SK-N-SH (cell line): ENCODE data around the gene TRPM2. TPM values are rescaled to one million over a fixed set of nuclear protein-coding genes. Genes with fewer than 3 reads are reported as not detected.

Source experiments
- CTCF ChIA-PET: fragments of 300-600, 350-600 bp; formaldehyde crosslinking; extraction: SDS; loops from one replicate; lab custom pipeline; 2021; lab: Yijun Ruan, JAX
- POLR2A ChIA-PET: fragments of 350-600 bp; sonication (Branson Sonifier 250); formaldehyde crosslinking; extraction: SDS; loops from one replicate; lab custom pipeline; 2020; ENCODE audit warnings: antibody characterized with exemption, inconsistent platforms; lab: Yijun Ruan, JAX
- DNase-seq: peaks from one replicate; pipeline ENCODE4 v3.0.0; 2012
- H2AFZ ChIP-seq: fragments of 200-600 bp; sonication (generic); 2 replicates; pipeline ENCODE4 v1.8.1; 2016; ENCODE audit warnings: antibody characterized with exemption, mild to moderate bottlenecking, low read depth
- H3F3A ChIP-seq: fragments of 200-600 bp; sonication (generic); replicated peaks from 2 replicates; pipeline ENCODE3; 2016; ENCODE audit warnings: antibody characterized with exemption, mild to moderate bottlenecking; ENCODE audit not compliant: insufficient read depth
- H3K27ac ChIP-seq, 2 experiments: fragments of 200-500 bp in 1 of 2; fragments of 200-600 bp in 1 of 2; sonication (Bioruptor generic) in 1 of 2; sonication (generic), shearing (Covaris generic) in 1 of 2; 2 replicates each; pipeline versions ENCODE4 v1.5.1 to v1.6.1; 2014 to 2016; ENCODE audit warnings: low read depth in 2 of 2, inconsistent platforms in 1 of 2, low read length in 1 of 2, mild to moderate bottlenecking in 1 of 2, mixed read lengths in 1 of 2
- H3K27me3 ChIP-seq: fragments of 200-600 bp; sonication (generic), shearing (Covaris generic); 2 replicates; pipeline ENCODE4 v1.6.1; 2016; ENCODE audit warnings: mixed run types; ENCODE audit not compliant: insufficient read depth
- H3K36me3 ChIP-seq, 2 experiments: fragments of 200-500 bp in 1 of 2; fragments of 200-600 bp in 1 of 2; sonication (Bioruptor generic) in 1 of 2; sonication (generic) in 1 of 2; replicated peaks in 1 of 2; 2 replicates each; pipeline versions ENCODE3 to v1.5.1; 2014 to 2016; ENCODE audit warnings: low read length in 1 of 2, mild to moderate bottlenecking in 1 of 2; ENCODE audit not compliant: insufficient read depth in 2 of 2, control insufficient read depth in 1 of 2
- H3K4me1 ChIP-seq, 2 experiments: fragments of 200-500 bp in 1 of 2; fragments of 200-600 bp in 1 of 2; sonication (Bioruptor generic) in 1 of 2; sonication (generic), shearing (Covaris generic) in 1 of 2; 2 replicates each; pipeline versions ENCODE4 v1.5.1 to v1.6.1; 2014 to 2016; ENCODE audit warnings: low read depth in 1 of 2, low read length in 1 of 2, mixed run types in 1 of 2; ENCODE audit not compliant: insufficient read depth in 2 of 2, control insufficient read depth in 1 of 2
- H3K4me2 ChIP-seq: fragments of 200-600 bp; sonication (generic), shearing (Covaris generic); 2 replicates; pipeline ENCODE4 v1.6.1; 2017; ENCODE audit warnings: mixed run types
- H3K4me3 ChIP-seq, 2 experiments: fragments of 200-500 bp in 1 of 2; fragments of 200-600 bp in 1 of 2; sonication (Bioruptor generic) in 1 of 2; sonication (generic), shearing (Covaris generic) in 1 of 2; 2 replicates each; pipeline versions ENCODE4 v1.5.1 to v1.8.1; 2014 to 2016; ENCODE audit warnings: low read depth in 2 of 2, inconsistent platforms in 1 of 2, low read length in 1 of 2, mild to moderate bottlenecking in 1 of 2, mixed read lengths in 1 of 2, moderate library complexity in 1 of 2
- H3K79me2 ChIP-seq: fragments of 200-600 bp; sonication (generic); 2 replicates; pipeline ENCODE4 v1.8.1; 2017; ENCODE audit warnings: mild to moderate bottlenecking; ENCODE audit not compliant: insufficient read depth
- H3K9ac ChIP-seq: fragments of 200-600 bp; sonication (generic); 2 replicates; pipeline ENCODE4 v1.6.1; 2017; ENCODE audit warnings: mixed run types
- H3K9me2 ChIP-seq: fragments of 200-600 bp; sonication (generic); 2 replicates; pipeline ENCODE4 v1.6.1; 2017; ENCODE audit warnings: mixed run types
- H3K9me3 ChIP-seq: fragments of 200-600 bp; sonication (generic); 2 replicates; pipeline ENCODE4 v1.6.1; 2017; ENCODE audit warnings: mixed run types, mild to moderate bottlenecking, moderate library complexity
- H4K20me1 ChIP-seq: fragments of 200-600 bp; sonication (generic); 2 replicates; pipeline ENCODE4 v1.6.1; 2017; ENCODE audit warnings: mild to moderate bottlenecking, mixed run types; ENCODE audit not compliant: insufficient read depth
- ELF1 ChIP-seq: IDR thresholded peaks from 2 replicates; pipeline ENCODE4 v1.4.0; 2012
- FOSL2 ChIP-seq: IDR thresholded peaks from 2 replicates; pipeline ENCODE4 v1.4.0; 2012; ENCODE audit warnings: low read depth, mild to moderate bottlenecking, moderate library complexity, borderline replicate concordance
- FOXJ3 ChIP-seq: sonication (generic); formaldehyde crosslinking; IDR thresholded peaks from 2 replicates; pipeline ENCODE4 v1.5.1; 2020; ENCODE audit warnings: mild to moderate bottlenecking, missing genetic modification reagents
- GABPA ChIP-seq: IDR thresholded peaks from 2 replicates; pipeline ENCODE4 v1.4.0; 2012; ENCODE audit warnings: low read depth, mild to moderate bottlenecking
- GATA2 ChIP-seq: sonication (generic); formaldehyde crosslinking; IDR thresholded peaks from 2 replicates; pipeline ENCODE4 v1.5.0; 2020; ENCODE audit warnings: mild to moderate bottlenecking, missing genetic modification reagents
- JUND ChIP-seq: IDR thresholded peaks from 2 replicates; pipeline ENCODE4 v1.4.0; 2012
- MEF2A ChIP-seq: IDR thresholded peaks from 2 replicates; pipeline ENCODE4 v1.4.0; 2012; ENCODE audit warnings: low read depth, borderline replicate concordance
- POLR2AphosphoS5 ChIP-seq: IDR thresholded peaks from 2 replicates; pipeline ENCODE4 v1.6.1; 2012; ENCODE audit warnings: low read depth, low read length
- RAD21 ChIP-seq: IDR thresholded peaks from 2 replicates; pipeline ENCODE4 v1.6.1; 2012; ENCODE audit warnings: mild to moderate bottlenecking, low read length
- RCOR1 ChIP-seq: fragments of 150-350 bp; IDR thresholded peaks from 2 replicates; pipeline ENCODE4 v1.6.1; 2017; ENCODE audit warnings: antibody characterized with exemption, low read length
- TEAD4 ChIP-seq: IDR thresholded peaks from 2 replicates; pipeline ENCODE4 v1.4.0; 2012; ENCODE audit warnings: mild to moderate bottlenecking, borderline replicate concordance; ENCODE audit not compliant: insufficient read depth
- YY1 ChIP-seq: IDR thresholded peaks from 2 replicates; pipeline ENCODE4 v1.4.0; 2012; ENCODE audit warnings: low read depth, mild to moderate bottlenecking
- ZBTB33 ChIP-seq: IDR thresholded peaks from 2 replicates; pipeline ENCODE4 v1.4.0; 2012; ENCODE audit warnings: low read depth, borderline replicate concordance
- WGBS: methylation state at CpG from one replicate; pipeline ENCODE4 v1.1.6; 2017; ENCODE audit warnings: low lambda C conversion rate; 5-methylcytosine and 5-hydroxymethylcytosine counted together
- polyA plus RNA-seq, 3 experiments: library from polyadenylated mRNA; depleted of rRNA; stranded (reverse); fragments of >200 nt; gene quantifications; 2 replicates each; pipeline ENCODE4 v1.2.3, GENCODE V29; 2012
- TF ChIP-seq, protein P1 (sequence below): IDR thresholded peaks from 2 replicates; pipeline ENCODE4 v1.4.0; 2012; ENCODE audit warnings: low read depth, borderline replicate concordance

The TRPM2 gene
- polyA plus RNA-seq, 1 of the 3 experiments (the other 2 are of a cell fraction), result not detected

DNA sequence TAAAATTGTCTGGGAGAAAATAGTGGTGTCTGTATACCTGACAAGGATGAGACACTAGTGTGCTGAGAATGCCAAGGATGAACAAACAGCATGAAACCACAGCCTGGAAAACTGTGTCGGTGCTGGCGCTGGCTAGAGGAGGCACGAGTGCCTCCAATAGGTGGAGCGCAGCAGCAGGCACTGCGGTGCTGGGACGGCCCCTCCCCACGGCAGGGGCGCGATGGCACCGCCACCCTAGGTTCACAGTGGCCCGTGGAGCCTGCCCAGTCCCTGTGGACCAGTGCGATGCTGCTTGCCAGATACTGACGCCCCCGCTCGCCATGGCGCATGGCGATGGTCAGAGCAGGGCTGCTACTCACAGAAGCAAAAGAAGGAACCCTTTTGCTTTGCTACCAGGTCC, 21.0 kb upstream of the TRPM2 start:
- H3K4me3 ChIP-seq, result no peak overlapping the region
- H3K4me2 ChIP-seq, result no peak overlapping the region
- DNase-seq, result no peak
- peaks cover 4% of the 10 kb centered on the region for H3F3A ChIP-seq
- no peaks in the 10 kb centered on the region for H3K27me3 ChIP-seq
- H4K20me1 ChIP-seq, result no peaks in the 10 kb centered on the region
- TF ChIP-seq GATA2 (CRISPR knock-in tag) (no peak), YY1 (no peak), TEAD4 (no peak), RCOR1 (no peak), JUND (no peak), FOSL2 (no peak), ELF1 (no peak), RAD21 (no peak), GABPA (no peak), FOXJ3 (CRISPR knock-in tag) (no peak), ZBTB33 (no peak), POLR2AphosphoS5 (no peak), MEF2A (no peak)
- TF ChIP-seq, protein P1, sequence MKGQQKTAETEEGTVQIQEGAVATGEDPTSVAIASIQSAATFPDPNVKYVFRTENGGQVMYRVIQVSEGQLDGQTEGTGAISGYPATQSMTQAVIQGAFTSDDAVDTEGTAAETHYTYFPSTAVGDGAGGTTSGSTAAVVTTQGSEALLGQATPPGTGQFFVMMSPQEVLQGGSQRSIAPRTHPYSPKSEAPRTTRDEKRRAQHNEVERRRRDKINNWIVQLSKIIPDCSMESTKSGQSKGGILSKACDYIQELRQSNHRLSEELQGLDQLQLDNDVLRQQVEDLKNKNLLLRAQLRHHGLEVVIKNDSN, result no peak
- H3K9me3 ChIP-seq, result no peaks in the 10 kb centered on the region
- WGBS, result 96% methylated on average over 3 of the region's 17 CpGs
- no peak overlapping the region for H3K9ac ChIP-seq
- POLR2A ChIA-PET, result no interaction called here
- CTCF ChIA-PET, result interaction anchor here (0.8 kb wide), 1 partner anchor 34 kb away, joined by 3 read pairs; no protein-coding TSS in a partner anchor
- peaks cover 0 to 11% of the 10 kb centered on the region in 2 experiments; a peak in 1 of 4 replicates for H3K4me1 ChIP-seq
- no peak overlapping the region for H3K27ac ChIP-seq
- H3K36me3 ChIP-seq, result peaks cover 0 to 12% of the 10 kb centered on the region in 2 experiments
- H3K79me2 ChIP-seq, result no peaks in the 10 kb centered on the region
- no peaks in the 10 kb centered on the region for H3K9me2 ChIP-seq
- no peak overlapping the region for H2AFZ ChIP-seq

DNA sequence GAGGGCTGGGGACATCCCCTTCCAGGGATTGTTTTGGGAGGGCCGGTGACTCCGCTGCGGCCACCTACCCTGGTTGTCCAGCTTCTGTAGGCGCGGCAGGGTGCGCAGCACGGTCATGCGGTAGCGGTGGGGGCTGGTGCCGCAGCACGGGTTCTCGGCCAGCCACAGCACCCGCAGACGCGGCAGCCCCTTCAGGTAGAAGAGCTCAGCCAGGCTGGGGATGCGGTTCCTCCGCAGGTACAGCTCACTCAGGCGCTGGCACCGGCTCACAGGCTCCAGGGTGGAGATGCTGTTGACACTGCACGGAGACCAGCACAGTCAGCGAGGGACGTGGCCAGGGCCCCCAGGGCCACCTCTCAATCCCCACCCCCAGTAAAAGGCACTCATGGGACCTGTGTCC, 20.5 kb upstream of the TRPM2 start:
- POLR2A ChIA-PET, result no interaction called here
- H3K79me2 ChIP-seq, result no peaks in the 10 kb centered on the region
- no CpG with 5 or more reads among the region's 22 CpGs for WGBS

More for the DNA sequence above, 20.5 kb upstream of the TRPM2 start:
- H3K36me3 ChIP-seq, result peaks cover 0 to 12% of the 10 kb centered on the region in 2 experiments
- no peak overlapping the region for H3K4me3 ChIP-seq
- no peaks in the 10 kb centered on the region for H3K9me2 ChIP-seq
- no peak for TF ChIP-seq JUND
- TF ChIP-seq, protein P1, result no peak
- no peak for TF ChIP-seq YY1
- TF ChIP-seq GABPA, result no peak
- H2AFZ ChIP-seq, result no peak overlapping the region
- no peaks in the 10 kb centered on the region for H3K27me3 ChIP-seq
- no peak overlapping the region for H3K27ac ChIP-seq
- CTCF ChIA-PET, result interaction anchor here (0.8 to 1.9 kb wide), 2 partner anchors 29 to 35 kb away, joined by 3 to 7 read pairs; no protein-coding TSS in a partner anchor
- peaks cover 0 to 12% of the 10 kb centered on the region in 2 experiments; a peak in 1 of 4 replicates for H3K4me1 ChIP-seq
- DNase-seq, result no peak
- no peaks in the 10 kb centered on the region for H3K9me3 ChIP-seq
- H3F3A ChIP-seq, result peaks cover 9% of the 10 kb centered on the region
- H3K4me2 ChIP-seq, result no peak overlapping the region
- no peaks in the 10 kb centered on the region for H4K20me1 ChIP-seq
- H3K9ac ChIP-seq, result no peak overlapping the region
